ENCODE measurements around the gene SPIN2A. TPM values are rescaled to one million over a fixed set of nuclear protein-coding genes. Genes with fewer than 3 reads are reported as not detected.

The SPIN2A gene
- total RNA-seq, 1 experiment from 2014 or later: 4.5 TPM

DNA sequence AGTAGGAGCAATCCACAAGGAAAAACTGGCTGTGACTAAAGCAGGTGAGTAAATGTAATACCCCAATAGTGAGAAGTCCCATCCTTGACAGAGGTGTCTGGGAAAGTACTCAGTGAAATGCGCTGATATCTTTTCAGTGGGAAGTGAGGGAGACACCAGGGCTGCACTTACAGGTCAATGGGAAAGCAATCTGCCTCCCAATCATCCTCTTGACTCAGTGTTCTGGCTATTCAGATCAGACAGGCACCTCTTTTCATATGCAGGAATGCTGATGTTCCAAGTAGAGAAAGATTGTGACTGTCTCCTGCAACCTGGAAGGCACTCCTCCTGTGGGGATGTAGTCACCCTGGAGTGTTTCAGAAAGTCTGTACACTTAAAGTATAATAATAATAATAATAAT lies 39.9 kb upstream of the SPIN2A start:
- Mint-ChIP-seq H3K9me3 (peaks cover 25% of the 10 kb centered on the region), H3K4me3 (peak overlapping the region; percentile 35; the same call in 1 of the 2 replicates), H3K4me1 (peaks cover 45% of the 10 kb centered on the region), H3K36me3 (peaks cover 15% of the 10 kb centered on the region), H3K27ac (peak overlapping the region; percentile 98), H3K27me3 (ENCODE audit: low read depth) (no peaks in the 10 kb centered on the region)
- peak; percentile 71; the same call in 1 of the 2 replicates for TF ChIP-seq TEAD1 (CRISPR knock-in tag; IDR thresholded peaks at IDR 0.05)
- no peak for TF ChIP-seq ATF1 (CRISPR knock-in tag; IDR thresholded peaks at IDR 0.05)
- no peak for TF ChIP-seq FOXP1 (CRISPR knock-in tag; IDR thresholded peaks at IDR 0.05; ENCODE audit: borderline replicate concordance)
- ATAC-seq (peak; percentile 92), DNase-seq (ENCODE audit: low spot score) (no peak)
- CTCF ChIA-PET: no interaction called here
- POLR2A ChIA-PET: no interaction called here

- no peak for TF ChIP-seq JUN (CRISPR knock-in tag; IDR thresholded peaks at IDR 0.05)
- TF ChIP-seq, protein P1, sequence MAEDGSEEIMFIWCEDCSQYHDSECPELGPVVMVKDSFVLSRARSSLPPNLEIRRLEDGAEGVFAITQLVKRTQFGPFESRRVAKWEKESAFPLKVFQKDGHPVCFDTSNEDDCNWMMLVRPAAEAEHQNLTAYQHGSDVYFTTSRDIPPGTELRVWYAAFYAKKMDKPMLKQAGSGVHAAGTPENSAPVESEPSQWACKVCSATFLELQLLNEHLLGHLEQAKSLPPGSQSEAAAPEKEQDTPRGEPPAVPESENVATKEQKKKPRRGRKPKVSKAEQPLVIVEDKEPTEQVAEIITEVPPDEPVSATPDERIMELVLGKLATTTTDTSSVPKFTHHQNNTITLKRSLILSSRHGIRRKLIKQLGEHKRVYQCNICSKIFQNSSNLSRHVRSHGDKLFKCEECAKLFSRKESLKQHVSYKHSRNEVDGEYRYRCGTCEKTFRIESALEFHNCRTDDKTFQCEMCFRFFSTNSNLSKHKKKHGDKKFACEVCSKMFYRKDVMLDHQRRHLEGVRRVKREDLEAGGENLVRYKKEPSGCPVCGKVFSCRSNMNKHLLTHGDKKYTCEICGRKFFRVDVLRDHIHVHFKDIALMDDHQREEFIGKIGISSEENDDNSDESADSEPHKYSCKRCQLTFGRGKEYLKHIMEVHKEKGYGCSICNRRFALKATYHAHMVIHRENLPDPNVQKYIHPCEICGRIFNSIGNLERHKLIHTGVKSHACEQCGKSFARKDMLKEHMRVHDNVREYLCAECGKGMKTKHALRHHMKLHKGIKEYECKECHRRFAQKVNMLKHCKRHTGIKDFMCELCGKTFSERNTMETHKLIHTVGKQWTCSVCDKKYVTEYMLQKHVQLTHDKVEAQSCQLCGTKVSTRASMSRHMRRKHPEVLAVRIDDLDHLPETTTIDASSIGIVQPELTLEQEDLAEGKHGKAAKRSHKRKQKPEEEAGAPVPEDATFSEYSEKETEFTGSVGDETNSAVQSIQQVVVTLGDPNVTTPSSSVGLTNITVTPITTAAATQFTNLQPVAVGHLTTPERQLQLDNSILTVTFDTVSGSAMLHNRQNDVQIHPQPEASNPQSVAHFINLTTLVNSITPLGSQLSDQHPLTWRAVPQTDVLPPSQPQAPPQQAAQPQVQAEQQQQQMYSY (CRISPR knock-in tag; IDR thresholded peaks at IDR 0.05): no peak
- TF ChIP-seq, protein P2, sequence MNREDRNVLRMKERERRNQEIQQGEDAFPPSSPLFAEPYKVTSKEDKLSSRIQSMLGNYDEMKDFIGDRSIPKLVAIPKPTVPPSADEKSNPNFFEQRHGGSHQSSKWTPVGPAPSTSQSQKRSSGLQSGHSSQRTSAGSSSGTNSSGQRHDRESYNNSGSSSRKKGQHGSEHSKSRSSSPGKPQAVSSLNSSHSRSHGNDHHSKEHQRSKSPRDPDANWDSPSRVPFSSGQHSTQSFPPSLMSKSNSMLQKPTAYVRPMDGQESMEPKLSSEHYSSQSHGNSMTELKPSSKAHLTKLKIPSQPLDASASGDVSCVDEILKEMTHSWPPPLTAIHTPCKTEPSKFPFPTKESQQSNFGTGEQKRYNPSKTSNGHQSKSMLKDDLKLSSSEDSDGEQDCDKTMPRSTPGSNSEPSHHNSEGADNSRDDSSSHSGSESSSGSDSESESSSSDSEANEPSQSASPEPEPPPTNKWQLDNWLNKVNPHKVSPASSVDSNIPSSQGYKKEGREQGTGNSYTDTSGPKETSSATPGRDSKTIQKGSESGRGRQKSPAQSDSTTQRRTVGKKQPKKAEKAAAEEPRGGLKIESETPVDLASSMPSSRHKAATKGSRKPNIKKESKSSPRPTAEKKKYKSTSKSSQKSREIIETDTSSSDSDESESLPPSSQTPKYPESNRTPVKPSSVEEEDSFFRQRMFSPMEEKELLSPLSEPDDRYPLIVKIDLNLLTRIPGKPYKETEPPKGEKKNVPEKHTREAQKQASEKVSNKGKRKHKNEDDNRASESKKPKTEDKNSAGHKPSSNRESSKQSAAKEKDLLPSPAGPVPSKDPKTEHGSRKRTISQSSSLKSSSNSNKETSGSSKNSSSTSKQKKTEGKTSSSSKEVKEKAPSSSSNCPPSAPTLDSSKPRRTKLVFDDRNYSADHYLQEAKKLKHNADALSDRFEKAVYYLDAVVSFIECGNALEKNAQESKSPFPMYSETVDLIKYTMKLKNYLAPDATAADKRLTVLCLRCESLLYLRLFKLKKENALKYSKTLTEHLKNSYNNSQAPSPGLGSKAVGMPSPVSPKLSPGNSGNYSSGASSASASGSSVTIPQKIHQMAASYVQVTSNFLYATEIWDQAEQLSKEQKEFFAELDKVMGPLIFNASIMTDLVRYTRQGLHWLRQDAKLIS (CRISPR knock-in tag; IDR thresholded peaks at IDR 0.05; ENCODE audit: borderline replicate concordance): no peak
- TF ChIP-seq SOX15 (CRISPR knock-in tag; IDR thresholded peaks at IDR 0.05): no peak
- TF ChIP-seq EMX1 (CRISPR knock-in tag; IDR thresholded peaks at IDR 0.05): no peak
- no peak for TF ChIP-seq NFATC4 (CRISPR knock-in tag; IDR thresholded peaks at IDR 0.05)
- TF ChIP-seq SMAD4 (CRISPR knock-in tag; IDR thresholded peaks at IDR 0.05): no peak
- no peak for TF ChIP-seq ZMAT4 (CRISPR knock-in tag; IDR thresholded peaks at IDR 0.05)
- TF ChIP-seq ZNF416 (CRISPR knock-in tag; IDR thresholded peaks at IDR 0.05): no peak
- TF ChIP-seq, protein P3, sequence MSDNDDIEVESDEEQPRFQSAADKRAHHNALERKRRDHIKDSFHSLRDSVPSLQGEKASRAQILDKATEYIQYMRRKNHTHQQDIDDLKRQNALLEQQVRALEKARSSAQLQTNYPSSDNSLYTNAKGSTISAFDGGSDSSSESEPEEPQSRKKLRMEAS (CRISPR knock-in tag; IDR thresholded peaks at IDR 0.05): no peak
- TF ChIP-seq MYBL2 (CRISPR knock-in tag; IDR thresholded peaks at IDR 0.05): no peak
- TF ChIP-seq NFYB (CRISPR knock-in tag; conservative IDR thresholded peaks at IDR 0.05; ENCODE audit: low read depth): no peak
- no peak for TF ChIP-seq CBFB (CRISPR knock-in tag; IDR thresholded peaks at IDR 0.05; ENCODE audit: low read depth)
- no peak for TF ChIP-seq NR1H2 (CRISPR knock-in tag; IDR thresholded peaks at IDR 0.05)
- no peaks in the 10 kb centered on the region for H3K36me3 Mint-ChIP-seq
Observed at GRCh38 chrX:57172544-57172943, 35.3 kb upstream of the SPIN2A start.

More at GRCh38 chrX:57172544-57172943, 35.3 kb upstream of the SPIN2A start:
- H3K9me3 Mint-ChIP-seq: no peaks in the 10 kb centered on the region
- ChIA-PET POLR2A (no interaction called here), CTCF (no interaction called here)
- DNase-seq (ENCODE audit: low spot score) (no peak), ATAC-seq (peak; percentile 15; the same call in 1 of the 2 replicates)
- no peaks in the 10 kb centered on the region for H3K27me3 Mint-ChIP-seq (ENCODE audit: low read depth)
- no peak overlapping the region for H3K27ac Mint-ChIP-seq
- peaks cover 33% of the 10 kb centered on the region for H3K4me1 Mint-ChIP-seq
- no peak overlapping the region for H3K4me3 Mint-ChIP-seq

Data from WTC11 (cell line).